Stimulated activated CD4-positive, alpha-beta T cell treated with anti-CD3 and anti-CD28 coated beads, Interleukin-1b, Interleukin-23, amount 100 ng/mL, for 48 hours (primary cell): ENCODE data around the gene ACOXL.

Source experiments
- DNase-seq: peaks from one replicate; pipeline ENCODE4 v3.0.0-alpha.2; 2020

ACOXL gene

GRCh38 chr2:111094691-111095090, 362.3 kb downstream of the ACOXL start:
- no peak for DNase-seq

GRCh38 chr2:111095434-111095833, 363.1 kb downstream of the ACOXL start:
- no peak for DNase-seq

GRCh38 chr2:111099402-111099801, 367.0 kb downstream of the ACOXL start:
- DNase-seq: no peak

- no peak for DNase-seq
These were observed 367.9 kb downstream of the ACOXL start for GRCh38 chr2:111100087-111100764.

GRCh38 chr2:111100765-111101162, 368.4 kb downstream of the ACOXL start:
- peak; percentile 31 for DNase-seq

GRCh38 chr2:111101592-111101991, 369.2 kb downstream of the ACOXL start:
- peak; percentile 35 for DNase-seq

- no peak for DNase-seq
These were observed 369.8 kb downstream of the ACOXL start for GRCh38 chr2:111102216-111102615.

GRCh38 chr2:111105926-111106325, 373.6 kb downstream of the ACOXL start:
- DNase-seq: no peak

- peak; percentile 21 for DNase-seq
These were observed 374.3 kb downstream of the ACOXL start for GRCh38 chr2:111106706-111107105.

GRCh38 chr2:111108745-111109271, 376.4 kb downstream of the ACOXL start:
- DNase-seq: no peak

- DNase-seq: peak; percentile 51
These were observed 378.9 kb downstream of the ACOXL start for GRCh38 chr2:111111101-111111755.

- no peak for DNase-seq
These were observed 381.5 kb downstream of the ACOXL start for GRCh38 chr2:111113838-111114237.

GRCh38 chr2:111116011-111116746, 383.8 kb downstream of the ACOXL start:
- peak; percentile 61 for DNase-seq

- DNase-seq: peak; percentile 82
These were observed 384.6 kb downstream of the ACOXL start for GRCh38 chr2:111116843-111117597.

- peak; percentile 40 for DNase-seq
These were observed 385.5 kb downstream of the ACOXL start for GRCh38 chr2:111117598-111118480.

- no peak for DNase-seq
These were observed 386.2 kb downstream of the ACOXL start for GRCh38 chr2:111118481-111118980.

GRCh38 chr2:111118981-111119821, 386.8 kb downstream of the ACOXL start:
- peak; percentile 30 for DNase-seq

GRCh38 chr2:111119822-111120252, 387.5 kb downstream of the ACOXL start:
- no peak for DNase-seq

- peak; percentile 89 for DNase-seq
These were observed 388.1 kb downstream of the ACOXL start, which contains the start of gene BCL2L11 for GRCh38 chr2:111120253-111121027. Gene BCL2L11 (plus strand): TSS chr2:111120914. CDS start chr2:111123746, 2,832 bp downstream.
